ENCODE results near the gene TMIE. TPM values are rescaled to one million over a fixed set of nuclear protein-coding genes. Genes with fewer than 3 reads are reported as not detected.

The TMIE gene
- total RNA-seq, 2 donors from 2014 or later: 0.18 to 1.6 TPM

GRCh38 chr3:46681387-46681786 lies 19.8 kb upstream of the TMIE start:
- H3K27me3 ChIP-seq (replicated peaks; ENCODE audit: insufficient read depth): no peaks in the 10 kb centered on the region
- no peak for DNase-seq (ENCODE audit: low spot score)
- no peak overlapping the region for H3K4me3 ChIP-seq
- TF ChIP-seq POLR2A (IDR thresholded peaks at IDR 0.05) (no peak), POLR2AphosphoS5 (IDR thresholded peaks at IDR 0.05) (no peak)
- no peaks in the 10 kb centered on the region for H3K4me1 ChIP-seq (replicated peaks)
- no peaks in the 10 kb centered on the region for H3K9me3 ChIP-seq
- intact Hi-C loops (cut with DNase I): no loop called here
- 91% methylated on average over 10 of the region's 10 CpGs for WGBS
- H3K27ac ChIP-seq: no peak overlapping the region
- H3K36me3 ChIP-seq: no peaks in the 10 kb centered on the region

GRCh38 chr3:46681856-46682540 lies 19.2 kb upstream of the TMIE start:
- WGBS: 71% methylated on average over 13 of the region's 13 CpGs
- Histone ChIP-seq H3K27me3 (replicated peaks; ENCODE audit: insufficient read depth) (no peaks in the 10 kb centered on the region), H3K4me3 (no peak overlapping the region), H3K4me1 (replicated peaks) (no peaks in the 10 kb centered on the region), H3K36me3 (no peaks in the 10 kb centered on the region), H3K27ac (no peak overlapping the region), H3K9me3 (no peaks in the 10 kb centered on the region)
- DNase-seq (ENCODE audit: low spot score): no peak
- intact Hi-C loops (cut with DNase I): no loop called here
- TF ChIP-seq POLR2AphosphoS5 (IDR thresholded peaks at IDR 0.05) (no peak), CTCF (IDR thresholded peaks at IDR 0.05) (no peak), POLR2A (IDR thresholded peaks at IDR 0.05) (no peak)

- no peak overlapping the region for H3K27ac ChIP-seq
- DNase-seq (ENCODE audit: low spot score): no peak
- H3K27me3 ChIP-seq (replicated peaks; ENCODE audit: insufficient read depth): no peaks in the 10 kb centered on the region
- H3K4me1 ChIP-seq (replicated peaks): no peaks in the 10 kb centered on the region
- intact Hi-C loops (cut with DNase I): no loop called here
- TF ChIP-seq CTCF (IDR thresholded peaks at IDR 0.05) (no peak), POLR2A (IDR thresholded peaks at IDR 0.05) (no peak), POLR2AphosphoS5 (IDR thresholded peaks at IDR 0.05) (no peak)
- no peak overlapping the region for H3K4me3 ChIP-seq
- H3K9me3 ChIP-seq: no peaks in the 10 kb centered on the region
- 85% methylated on average over 7 of the region's 11 CpGs for WGBS
- H3K36me3 ChIP-seq: no peaks in the 10 kb centered on the region
Measured at GRCh38 chr3:46682974-46683373, 18.2 kb upstream of the TMIE start.

- Histone ChIP-seq H3K27ac (no peak overlapping the region), H3K4me3 (no peak overlapping the region), H3K4me1 (replicated peaks) (no peaks in the 10 kb centered on the region), H3K27me3 (replicated peaks; ENCODE audit: insufficient read depth) (no peaks in the 10 kb centered on the region), H3K36me3 (no peaks in the 10 kb centered on the region), H3K9me3 (no peaks in the 10 kb centered on the region)
- intact Hi-C loops (cut with DNase I): no loop called here
- TF ChIP-seq CTCF (IDR thresholded peaks at IDR 0.05) (no peak), POLR2AphosphoS5 (IDR thresholded peaks at IDR 0.05) (no peak), POLR2A (IDR thresholded peaks at IDR 0.05) (no peak)
- 100% methylated on average over 2 of the region's 2 CpGs for WGBS
- DNase-seq (ENCODE audit: low spot score): no peak
Measured at GRCh38 chr3:46684891-46685290, 16.3 kb upstream of the TMIE start.

- intact Hi-C loops (cut with DNase I): no loop called here
- WGBS: 92% methylated on average over 9 of the region's 9 CpGs
- no peaks in the 10 kb centered on the region for H3K36me3 ChIP-seq
- no peak for DNase-seq (ENCODE audit: low spot score)
- TF ChIP-seq CTCF (IDR thresholded peaks at IDR 0.05) (no peak), POLR2A (IDR thresholded peaks at IDR 0.05) (no peak), POLR2AphosphoS5 (IDR thresholded peaks at IDR 0.05) (no peak)
- no peak overlapping the region for H3K4me3 ChIP-seq
- H3K9me3 ChIP-seq: no peaks in the 10 kb centered on the region
- no peak overlapping the region for H3K27ac ChIP-seq
- H3K4me1 ChIP-seq (replicated peaks): no peaks in the 10 kb centered on the region
- no peaks in the 10 kb centered on the region for H3K27me3 ChIP-seq (replicated peaks; ENCODE audit: insufficient read depth)
Measured at GRCh38 chr3:46685446-46685845, 15.7 kb upstream of the TMIE start.
